HepG2 (cell line): ENCODE measurements around the gene BRMS1. TPM values are rescaled to one million over a fixed set of nuclear protein-coding genes. Genes with fewer than 3 reads are reported as not detected.
A peak's percentile ranks its signal among the peaks of the same experiment; 100 is the strongest.

Experiments used
- AKNA ChIP-seq: sonication (generic); formaldehyde crosslinking; IDR thresholded peaks from 2 replicates; pipeline ENCODE4 v1.4.0; 2020; ENCODE audit warnings: missing genetic modification reagents, borderline replicate concordance
- FOXP4 ChIP-seq: sonication (generic); formaldehyde crosslinking; IDR thresholded peaks from 2 replicates; pipeline ENCODE4 v1.4.0; 2020; ENCODE audit warnings: missing genetic modification reagents
- MXI1 ChIP-seq: IDR thresholded peaks from 3 replicates; pipeline ENCODE4 v1.6.1; 2012; ENCODE audit warnings: low read depth, low read length, inconsistent platforms, borderline replicate concordance
- POLR2G ChIP-seq: fragments of 200-400 bp; formaldehyde crosslinking; IDR thresholded peaks from 2 replicates; pipeline ENCODE4 v1.6.1; 2018; ENCODE audit warnings: mild to moderate bottlenecking, low read depth, low read length, moderate library complexity
- SNAI1 ChIP-seq: sonication (generic); formaldehyde crosslinking; IDR thresholded peaks from 2 replicates; pipeline ENCODE4 v1.5.0; 2020; ENCODE audit warnings: mild to moderate bottlenecking, missing genetic modification reagents, borderline replicate concordance
- SRSF4 ChIP-seq: fragments of 200-400 bp; formaldehyde crosslinking; IDR thresholded peaks from one replicate; pipeline ENCODE4 v1.6.1; 2018; ENCODE audit warnings: mild to moderate bottlenecking, low read depth, low read length, moderate library complexity; ENCODE audit not compliant: poor library complexity, severe bottlenecking
- ZBTB39 ChIP-seq: sonication (generic); formaldehyde crosslinking; IDR thresholded peaks from 2 replicates; pipeline ENCODE4 v1.5.0; 2020; ENCODE audit warnings: missing genetic modification reagents
- ZBTB46 ChIP-seq: sonication (generic); formaldehyde crosslinking; IDR thresholded peaks from 2 replicates; pipeline ENCODE4 v1.4.0; 2020; ENCODE audit warnings: mild to moderate bottlenecking, missing genetic modification reagents, borderline replicate concordance
- ZFP82 ChIP-seq: sonication (generic); formaldehyde crosslinking; IDR thresholded peaks from 2 replicates; pipeline ENCODE4 v1.5.1; 2020; ENCODE audit warnings: mild to moderate bottlenecking, missing genetic modification reagents, borderline replicate concordance
- ZMYM3 ChIP-seq: sonication (generic); formaldehyde crosslinking; IDR thresholded peaks from 2 replicates; pipeline ENCODE4 v1.5.1; 2020; ENCODE audit warnings: mild to moderate bottlenecking, missing genetic modification reagents
- ZNF160 ChIP-seq: sonication (generic); formaldehyde crosslinking; IDR thresholded peaks from 2 replicates; pipeline ENCODE4 v1.8.0; 2022; ENCODE audit warnings: mild to moderate bottlenecking, inconsistent platforms, missing genetic modification reagents
- ZNF577 ChIP-seq: sonication (generic); formaldehyde crosslinking; IDR thresholded peaks from 2 replicates; pipeline ENCODE4 v1.4.0; 2020; ENCODE audit warnings: mild to moderate bottlenecking, low read depth, missing genetic modification reagents, borderline replicate concordance
- ZNF839 ChIP-seq: sonication (generic); formaldehyde crosslinking; IDR thresholded peaks from 2 replicates; pipeline ENCODE4 v1.4.0; 2020; ENCODE audit warnings: missing genetic modification reagents, mild to moderate bottlenecking, borderline replicate concordance
- ZSCAN5A ChIP-seq: sonication (generic); formaldehyde crosslinking; IDR thresholded peaks from 2 replicates; pipeline ENCODE4 v1.8.0; 2022; ENCODE audit warnings: mild to moderate bottlenecking, missing genetic modification reagents, borderline replicate concordance
- polyA plus RNA-seq, 8 experiments: library from polyadenylated mRNA; depleted of rRNA in 3 of 8; stranded (reverse) in 7 of 8; unstranded in 1 of 8; fragments of >200 nt; fragmentation: Illumina TruSeq in 4 of 8; extraction: Trizol in 4 of 8; gene quantifications; 2 replicates each; pipeline versions ENCODE4 v1.2.1 to v1.2.3, GENCODE V29; 2011 to 2016; ENCODE audit warnings: low read depth in 4 of 8, missing spikeins in 1 of 8, mixed read lengths in 1 of 8; ENCODE audit not compliant: insufficient read depth in 1 of 8
- total RNA-seq, 5 experiments: library from RNA; depleted of rRNA; stranded (reverse); fragments of >200 nt; fragmentation: Illumina TruSeq; extraction: Trizol; gene quantifications; 2 replicates each; pipeline ENCODE4 v1.2.3, GENCODE V29; 2016; ENCODE audit warnings: low read depth in 1 of 5

Gene BRMS1
- total and polyA plus RNA-seq, 2 of the 13 experiments (the other 11 are each of a cell fraction or from before 2014, with no cell fraction given) = 15.8 to 55.7 TPM

- TF ChIP-seq ZBTB39 (CRISPR knock-in tag) (no peak; the same call in 1 of the 2 replicates), SRSF4 (no peak), ZNF160 (no peak), ZBTB46 (CRISPR knock-in tag) (no peak), ZSCAN5A (CRISPR knock-in tag) (no peak), ZNF839 (CRISPR knock-in tag) (no peak), AKNA (CRISPR knock-in tag) (no peak), POLR2G (peak; percentile 19; the same call in 1 of the 2 replicates), ZFP82 (CRISPR knock-in tag) (no peak), FOXP4 (CRISPR knock-in tag) (no peak), ZNF577 (no peak), ZMYM3 (CRISPR knock-in tag) (no peak), SNAI1 (no peak), MXI1 (no peak)
These were observed 21.1 kb upstream of the BRMS1 start (continued) for GRCh38 chr11:66365711-66366619.
